NCI-H2196 (cell line): ENCODE data around the gene SDS.
"Not testable (repeated sequence)": the region's sequence is repeated elsewhere in the genome, so short reads cannot be mapped to it uniquely, and the experiment has no call there.

Source experiments
- DNase-seq: peaks from one replicate; lab custom pipeline; 2025; ENCODE audit not compliant: unreplicated experiment; lab: John Stamatoyannopoulos, UW

SDS gene

GRCh38 chr12:113354192-113354591, 49.5 kb downstream of the SDS start:
- DNase-seq = not testable (repeated sequence)

DNA sequence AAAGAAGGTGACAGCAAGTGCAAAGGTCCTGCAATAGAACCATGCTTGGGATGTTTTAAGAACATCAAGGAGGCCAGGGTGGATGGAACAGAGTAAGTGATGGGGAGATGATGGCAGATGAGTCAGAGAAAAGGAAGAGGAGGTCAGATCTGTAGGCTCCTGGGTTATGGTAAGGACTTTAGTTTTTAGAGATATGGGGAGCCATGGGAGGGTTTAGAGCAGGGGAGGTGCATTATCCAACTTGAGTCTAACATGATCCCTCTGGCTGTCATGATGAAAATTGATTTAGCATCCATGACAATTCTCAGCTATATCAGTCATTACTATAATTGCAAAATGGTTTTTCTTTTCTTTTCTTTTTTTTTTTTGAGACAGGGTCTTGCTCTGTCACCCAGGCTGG, 52.6 kb downstream of the SDS start:
- no peak for DNase-seq

DNA sequence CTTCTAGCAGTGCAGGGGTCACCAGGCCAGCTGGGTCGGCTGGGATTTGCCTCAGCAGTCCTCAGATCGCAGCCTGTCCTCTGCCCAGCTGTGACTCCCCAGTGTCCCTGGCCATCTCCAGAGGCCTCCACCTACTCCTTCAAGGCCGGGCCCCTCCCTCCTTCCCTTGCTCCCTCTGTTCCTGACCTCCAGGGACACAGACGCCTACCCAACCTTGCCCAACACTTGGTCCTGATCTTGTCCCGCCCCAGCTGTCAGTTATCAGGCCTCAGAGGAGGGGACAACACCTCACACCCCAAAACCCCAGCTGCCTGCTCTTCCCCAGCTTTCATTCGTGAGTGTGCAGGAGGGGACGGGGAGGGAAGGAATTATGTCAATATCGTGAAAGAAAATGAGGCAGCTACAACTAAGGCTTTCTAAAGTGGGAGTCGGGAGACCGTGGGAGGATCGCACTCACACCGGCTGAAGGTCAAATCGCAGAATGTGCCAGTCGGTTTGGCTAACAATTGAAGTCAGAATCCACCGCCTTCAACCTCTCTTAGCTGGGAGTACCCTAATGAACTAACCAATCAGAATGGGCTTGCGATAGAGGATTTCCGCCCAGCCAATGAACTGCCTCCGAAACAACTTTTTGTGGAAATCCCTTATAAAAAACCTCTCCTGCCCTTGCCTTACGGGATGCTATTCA, 54.7 kb downstream of the SDS start:
- DNase-seq = no peak

DNA sequence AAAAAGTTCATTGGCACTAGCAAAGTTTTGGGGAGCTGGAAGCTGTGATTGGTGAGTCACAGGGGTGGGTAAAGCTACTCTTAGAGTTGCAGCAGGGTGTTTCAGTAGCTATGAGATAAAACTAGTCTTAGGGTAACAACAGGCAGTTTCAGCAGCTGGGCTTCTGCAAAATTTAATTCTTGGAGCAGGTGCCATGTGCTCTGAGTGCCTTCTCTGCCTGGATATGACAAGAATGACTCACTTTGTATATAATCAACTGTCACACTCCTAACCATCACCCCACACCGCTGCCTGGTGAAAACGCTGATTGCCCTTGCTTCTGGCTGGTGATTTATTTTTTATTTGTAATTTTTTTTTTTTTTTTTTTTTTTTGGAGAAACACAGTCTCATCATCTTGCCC, 55.8 kb downstream of the SDS start:
- DNase-seq = no peak

GRCh38 chr12:113347107-113347506, 56.6 kb downstream of the SDS start:
- DNase-seq = no peak

GRCh38 chr12:113346353-113346752, 57.3 kb downstream of the SDS start:
- no peak for DNase-seq

DNA sequence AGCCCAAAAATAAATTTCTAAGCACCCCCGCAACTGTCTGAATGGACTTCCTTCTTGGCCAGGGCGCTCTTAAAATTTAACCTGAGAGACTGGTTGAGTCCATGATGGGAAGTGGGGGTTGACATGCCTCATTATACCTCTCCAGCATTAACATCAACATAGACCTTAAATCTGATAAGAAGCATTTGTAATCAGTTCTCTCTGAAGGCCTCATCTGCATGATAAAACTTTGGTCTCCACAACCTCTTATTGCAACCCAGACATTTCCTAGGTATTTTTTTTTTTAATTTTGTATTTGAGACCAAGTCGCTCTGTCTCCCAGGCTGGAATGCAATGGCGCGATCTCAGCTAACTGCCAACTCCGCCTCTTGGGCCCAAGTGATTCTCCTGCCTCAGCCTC, 58.4 kb downstream of the SDS start:
- DNase-seq = no peak
